Measurements from ENCODE around the gene DENND1A.

DENND1A gene

GRCh38 chr9:123354806-123355508 lies 575.0 kb downstream of the DENND1A start:
- DNase-seq (ENCODE audit: low spot score), result no peak

GRCh38 chr9:123353984-123354591 lies 575.8 kb downstream of the DENND1A start:
- DNase-seq (ENCODE audit: low spot score), result peak; percentile 90

DNA sequence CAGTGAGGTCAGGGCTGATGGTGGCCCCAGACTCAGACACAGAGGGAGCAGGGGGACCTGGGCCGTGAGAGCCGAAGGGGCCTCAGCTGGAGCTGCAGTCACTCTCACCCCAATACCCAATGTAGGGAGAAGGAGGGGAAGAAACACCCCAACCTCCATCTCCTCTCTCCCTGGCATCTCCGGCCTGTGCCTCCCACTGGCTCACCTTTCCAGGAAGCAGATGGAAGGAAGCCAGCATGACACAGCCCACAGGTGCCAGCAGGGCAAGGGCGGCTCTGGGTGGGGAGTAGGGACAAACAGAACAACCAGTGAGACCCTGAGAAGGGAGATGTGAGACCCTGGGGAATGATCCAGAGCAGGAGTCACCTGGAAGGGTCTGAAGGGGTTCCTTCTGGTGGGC lies 576.9 kb downstream of the DENND1A start:
- DNase-seq (ENCODE audit: low spot score), result no peak

GRCh38 chr9:123350590-123351310 lies 579.2 kb downstream of the DENND1A start:
- no peak for DNase-seq (ENCODE audit: low spot score)

DNA sequence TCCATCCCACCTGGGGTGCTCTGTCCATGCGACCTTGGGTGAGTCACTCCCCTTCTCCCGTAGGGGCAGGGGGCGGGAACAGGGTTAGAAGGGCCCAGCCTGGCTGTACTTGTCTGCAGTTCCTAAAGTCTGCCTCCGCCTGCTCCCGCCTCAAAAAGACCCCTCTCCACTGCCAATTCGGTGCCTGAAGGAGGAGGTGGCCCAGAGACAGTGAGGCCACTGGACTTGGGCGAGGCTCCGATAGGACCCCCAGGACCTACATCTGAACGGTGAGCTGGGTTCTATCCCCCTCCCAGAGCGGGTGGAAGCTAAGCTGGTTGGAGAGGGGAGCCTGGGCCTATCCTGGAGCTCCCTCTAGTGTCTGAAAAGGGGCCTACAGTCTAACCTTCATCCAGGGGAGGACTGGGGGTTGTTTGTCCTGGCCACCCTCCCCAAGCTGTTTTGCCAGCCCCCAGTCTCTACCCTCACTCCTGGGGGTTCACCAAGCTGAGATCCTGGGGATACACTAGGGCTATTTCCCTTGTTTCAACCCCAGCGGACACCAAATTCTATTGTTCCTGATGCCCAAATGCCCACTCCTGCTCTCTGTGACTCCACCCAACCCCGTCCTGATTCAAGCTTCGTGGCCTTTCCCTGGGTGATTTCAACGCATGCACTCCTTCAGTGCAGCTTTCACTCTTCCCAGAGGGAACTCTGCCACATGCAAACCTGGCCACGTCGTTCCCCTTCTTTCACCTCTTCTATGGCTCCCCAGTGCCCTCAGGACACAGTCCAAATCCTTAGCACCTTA lies 580.0 kb downstream of the DENND1A start:
- peak; percentile 88 for DNase-seq (ENCODE audit: low spot score)

GRCh38 chr9:123349033-123349432 lies 580.9 kb downstream of the DENND1A start:
- DNase-seq (ENCODE audit: low spot score), result no peak

GRCh38 chr9:123348317-123348992 lies 581.5 kb downstream of the DENND1A start:
- no peak for DNase-seq (ENCODE audit: low spot score)

- DNase-seq (ENCODE audit: low spot score), result no peak
These were observed 582.5 kb downstream of the DENND1A start for GRCh38 chr9:123347289-123348060.

DNA sequence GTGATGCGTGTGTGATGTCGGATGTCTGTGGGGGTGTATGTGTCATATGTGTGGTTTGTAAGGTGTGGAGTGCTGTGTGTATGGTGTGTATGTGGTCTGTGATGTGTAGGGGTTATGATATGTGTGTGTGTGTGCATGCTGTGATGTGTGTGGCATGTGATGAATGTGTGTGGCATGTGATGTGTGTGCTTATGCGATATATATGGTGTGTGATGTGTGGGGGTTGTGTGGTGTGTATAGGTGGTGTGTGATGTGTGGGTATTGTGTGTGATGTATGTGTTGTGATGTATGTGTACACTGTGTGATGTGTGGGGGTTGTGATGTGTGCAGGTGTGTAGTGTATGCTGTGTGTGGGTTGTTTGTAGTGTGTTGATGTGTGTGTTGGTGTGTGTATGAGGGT lies 583.1 kb downstream of the DENND1A start:
- DNase-seq (ENCODE audit: low spot score), result no peak

DNA sequence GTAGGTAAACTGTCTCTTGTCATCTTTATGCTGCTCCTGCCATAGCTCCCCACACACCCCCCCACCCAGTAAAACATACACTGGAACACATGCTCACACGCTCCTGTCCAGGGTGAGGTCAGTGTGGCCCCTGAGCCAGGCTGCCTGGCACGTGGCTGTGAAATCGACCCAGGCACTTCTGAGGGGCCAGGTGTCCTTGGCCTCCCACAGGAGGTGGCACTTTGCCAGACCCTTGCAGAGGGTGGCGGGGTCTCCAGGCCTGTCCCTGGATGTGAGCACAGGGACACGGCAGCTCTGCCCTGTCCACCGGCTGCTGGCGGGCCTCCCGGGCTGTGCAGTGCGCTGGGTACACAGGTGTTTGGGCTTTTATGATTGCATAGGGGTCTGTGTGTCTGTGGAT lies 583.9 kb downstream of the DENND1A start:
- DNase-seq (ENCODE audit: low spot score), result no peak

- no peak for DNase-seq (ENCODE audit: low spot score)
These were observed 584.4 kb downstream of the DENND1A start for GRCh38 chr9:123345567-123345955.

GRCh38 chr9:123344192-123344949 lies 585.6 kb downstream of the DENND1A start:
- no peak for DNase-seq (ENCODE audit: low spot score)

DNA sequence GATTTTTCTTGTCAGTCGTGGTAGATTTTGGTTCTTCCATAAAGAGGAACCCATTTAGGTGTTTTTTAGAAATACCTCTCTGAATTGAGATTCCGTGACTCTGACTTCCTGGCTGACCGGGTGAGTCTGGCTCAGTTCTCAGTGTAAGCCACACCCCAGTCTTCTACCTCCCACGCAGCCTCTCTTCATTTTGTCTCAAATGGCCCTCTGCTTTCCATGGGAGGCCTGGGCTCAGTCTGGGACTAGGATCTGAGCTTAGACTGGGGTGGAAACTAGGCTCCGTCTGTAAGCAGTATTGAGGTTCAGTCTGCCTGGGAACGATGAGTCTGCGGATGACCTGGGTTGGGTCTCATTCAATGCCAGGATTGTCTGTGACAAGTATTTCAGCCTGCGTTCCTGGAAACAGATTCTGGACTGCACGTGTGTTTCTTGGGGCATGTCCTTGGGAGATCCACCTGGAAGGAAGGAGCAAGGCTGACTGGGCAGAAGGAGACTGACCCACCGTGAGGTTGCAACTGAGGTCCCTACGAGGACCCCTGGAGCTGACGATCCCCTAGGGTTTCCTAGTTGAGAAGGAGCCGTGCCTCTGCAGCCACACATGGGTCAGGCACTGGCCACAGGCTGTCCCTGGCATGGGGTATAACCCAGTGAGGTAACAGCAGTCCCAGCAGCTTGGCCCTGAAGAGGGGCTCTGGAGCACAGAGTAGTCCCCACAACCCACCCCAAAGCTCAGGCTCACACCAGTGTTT lies 586.3 kb downstream of the DENND1A start:
- no peak for DNase-seq (ENCODE audit: low spot score)

DNA sequence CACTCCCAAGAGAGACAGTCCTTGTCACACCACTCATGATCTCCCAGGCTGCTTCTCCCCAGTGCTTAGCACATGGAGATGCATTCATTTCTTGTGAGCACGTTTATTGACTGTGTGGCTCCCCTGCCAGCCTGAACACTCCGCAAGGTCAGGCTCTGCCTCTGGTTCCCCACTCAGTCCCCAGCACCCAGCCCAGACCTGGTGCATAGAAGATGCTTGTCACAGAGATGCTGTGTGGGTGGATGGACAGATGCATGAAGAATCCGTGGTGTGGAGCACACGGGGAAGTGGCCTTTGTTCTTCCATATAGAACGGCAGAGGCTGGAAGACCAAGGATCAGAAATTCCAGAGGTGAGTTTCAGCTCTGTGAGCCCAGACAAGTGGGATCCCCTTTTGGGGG lies 587.7 kb downstream of the DENND1A start:
- DNase-seq (ENCODE audit: low spot score), result no peak

DNA sequence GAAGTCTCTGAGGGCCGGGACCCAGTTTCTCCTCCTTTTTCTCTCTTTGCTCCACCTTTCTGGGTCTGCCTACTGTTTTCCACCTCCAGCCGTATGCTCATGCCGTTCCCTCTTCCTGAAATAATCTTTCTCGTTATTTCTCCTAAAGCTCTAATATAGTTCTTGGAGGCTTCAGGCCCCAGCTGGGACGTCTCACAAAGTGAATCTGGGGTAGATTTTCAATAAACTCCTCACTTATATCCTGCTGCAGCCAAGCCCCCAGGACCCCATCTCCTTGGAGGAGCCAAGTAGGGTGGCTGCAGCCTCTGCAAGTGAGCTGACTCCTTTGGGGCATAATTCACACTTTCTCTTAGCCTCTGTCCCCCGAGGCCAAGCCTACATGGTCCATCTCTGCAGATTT lies 588.1 kb downstream of the DENND1A start:
- DNase-seq (ENCODE audit: low spot score), result no peak

- DNase-seq (ENCODE audit: low spot score), result no peak
These were observed 590.0 kb downstream of the DENND1A start for GRCh38 chr9:123339666-123340510.

DNA sequence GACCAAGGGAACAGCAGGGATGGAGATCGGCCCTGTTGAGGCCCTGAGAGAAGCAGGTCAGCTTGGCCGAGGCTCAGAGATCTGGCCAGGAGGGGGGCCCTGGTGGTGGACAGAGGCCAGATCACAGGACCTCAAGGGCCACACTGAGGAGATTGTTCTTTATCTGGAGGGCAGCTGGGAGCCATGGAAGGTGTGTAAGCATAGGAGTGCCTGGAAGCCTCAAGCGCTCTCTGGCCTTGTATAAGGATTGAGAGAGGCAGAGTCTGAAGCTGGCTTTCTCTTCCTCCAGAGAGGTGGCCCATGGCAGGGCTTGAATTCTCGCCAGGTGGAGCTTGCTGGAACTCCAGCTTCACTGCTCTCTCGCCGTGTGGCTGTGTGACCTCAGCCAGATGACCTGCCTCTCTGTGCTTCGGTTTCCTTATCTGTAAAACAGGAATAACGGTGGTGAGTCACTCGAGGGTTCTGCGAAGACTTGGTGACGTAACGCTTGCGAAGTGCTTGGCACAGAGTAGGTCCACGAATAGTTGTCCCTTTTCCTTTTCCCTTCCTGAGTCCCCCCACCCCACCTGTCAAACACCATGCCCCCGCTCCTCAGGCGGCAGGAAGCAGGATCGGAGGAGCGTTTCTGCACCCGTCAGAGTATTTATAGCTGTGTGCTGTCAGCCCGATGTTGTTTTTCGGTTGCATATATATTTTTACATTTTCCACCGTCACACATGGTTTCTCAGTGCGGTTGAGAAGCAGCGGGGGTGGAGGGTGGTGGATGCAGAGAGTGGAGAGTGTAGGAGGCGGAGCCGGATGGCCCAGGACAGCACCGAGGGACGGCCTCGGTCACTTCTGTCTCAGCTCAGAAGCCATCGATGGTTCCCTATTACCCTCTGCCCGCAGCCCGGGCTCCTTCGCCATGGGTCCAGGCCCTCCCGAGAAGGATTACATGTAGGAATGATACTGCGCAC lies 590.9 kb downstream of the DENND1A start:
- DNase-seq (ENCODE audit: low spot score), result no peak

- DNase-seq (ENCODE audit: low spot score), result no peak
These were observed 592.0 kb downstream of the DENND1A start for GRCh38 chr9:123337971-123338370.
